Choroid plexus epithelial cell (primary cell): ENCODE data around the gene PANK1.

Source experiments
- DNase-seq: peaks from one replicate; pipeline ENCODE4 v3.0.0-alpha.2; 2010; ENCODE audit warnings: low read depth
- H3K4me3 ChIP-seq: 2 replicates; pipeline ENCODE4 v1.5.1; 2011; ENCODE audit warnings: low read depth, mild to moderate bottlenecking, control low read depth, low read length, moderate library complexity
- CTCF ChIP-seq: conservative IDR thresholded peaks from 2 replicates; pipeline ENCODE4 v1.5.1; 2011; ENCODE audit warnings: low read depth, mild to moderate bottlenecking, control low read depth, inconsistent platforms, low read length, moderate library complexity

PANK1 gene

GRCh38 chr10:89645742-89646172 is 715 bp upstream of the PANK1 start:
- peak overlapping the region; percentile 69 for H3K4me3 ChIP-seq
- TF ChIP-seq CTCF, result no peak

GRCh38 chr10:89644691-89644966 is 413 bp downstream of the PANK1 start:
- no peak for DNase-seq
- TF ChIP-seq CTCF, result no peak
- H3K4me3 ChIP-seq, result peak overlapping the region; percentile 69

More at GRCh38 chr10:89645742-89646172, 715 bp upstream of the PANK1 start:
- DNase-seq, result no peak

GRCh38 chr10:89643812-89644690 is 991 bp downstream of the PANK1 start:
- H3K4me3 ChIP-seq, result peak overlapping the region; percentile 69
- TF ChIP-seq CTCF, result no peak
- peak; percentile 98 for DNase-seq

GRCh38 chr10:89643431-89643811 is 1.6 kb downstream of the PANK1 start:
- no peak for DNase-seq
- TF ChIP-seq CTCF, result no peak

GRCh38 chr10:89642193-89642592 is 2.8 kb downstream of the PANK1 start:
- H3K4me3 ChIP-seq, result no peak overlapping the region
- DNase-seq, result no peak
- no peak for TF ChIP-seq CTCF

More at GRCh38 chr10:89643431-89643811, 1.6 kb downstream of the PANK1 start:
- peak overlapping the region; percentile 69 for H3K4me3 ChIP-seq

GRCh38 chr10:89640241-89640640 is 4.8 kb downstream of the PANK1 start:
- no peak for TF ChIP-seq CTCF
- DNase-seq, result no peak
- H3K4me3 ChIP-seq, result no peak overlapping the region

- no peak overlapping the region for H3K4me3 ChIP-seq
- no peak for DNase-seq
- no peak for TF ChIP-seq CTCF
Measured at GRCh38 chr10:89639326-89639725, 5.7 kb downstream of the PANK1 start.
